Ureter (tissue), 1 donor: Measurements from ENCODE around the gene CADM2. TPM values are rescaled to one million over a fixed set of nuclear protein-coding genes. Genes with fewer than 3 reads are reported as not detected.
"Not testable (repeated sequence)": the region's sequence is repeated elsewhere in the genome, so short reads cannot be mapped to it uniquely, and the experiment has no call there.

ENCODE experiments used
- DNase-seq: peaks from one replicate; pipeline ENCODE4 v3.0.0-alpha.2; 2020; ENCODE audit warnings: low spot score
- total RNA-seq: library from RNA; stranded (reverse); gene quantifications from one replicate; pipeline ENCODE4 v1.2.4, GENCODE V29; 2023
- donor health status: DM: yes; HTN: yes; CAD: no.

Gene CADM2
- total RNA-seq, 1 donor from 2014 or later: 6.9 TPM

DNA sequence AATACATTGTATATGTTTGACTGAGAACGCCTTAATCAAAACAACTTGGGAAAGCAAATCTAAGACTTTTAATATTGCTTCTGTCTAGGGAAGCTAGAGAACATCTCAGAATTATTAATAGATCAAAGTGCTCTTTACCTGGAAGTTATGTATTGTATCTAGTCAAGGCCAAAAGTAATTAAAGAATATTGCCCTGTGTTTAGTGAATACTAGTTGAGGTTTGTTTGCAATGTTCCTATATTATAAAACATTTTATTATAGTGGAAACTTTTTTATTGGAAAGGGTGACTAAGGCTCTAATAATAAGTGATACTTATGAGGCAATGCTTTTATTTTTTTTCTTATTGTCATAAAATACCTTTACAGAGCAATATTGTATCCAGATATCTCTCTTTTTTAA lies 118.2 kb downstream of the CADM2 start:
- no peak for DNase-seq

DNA sequence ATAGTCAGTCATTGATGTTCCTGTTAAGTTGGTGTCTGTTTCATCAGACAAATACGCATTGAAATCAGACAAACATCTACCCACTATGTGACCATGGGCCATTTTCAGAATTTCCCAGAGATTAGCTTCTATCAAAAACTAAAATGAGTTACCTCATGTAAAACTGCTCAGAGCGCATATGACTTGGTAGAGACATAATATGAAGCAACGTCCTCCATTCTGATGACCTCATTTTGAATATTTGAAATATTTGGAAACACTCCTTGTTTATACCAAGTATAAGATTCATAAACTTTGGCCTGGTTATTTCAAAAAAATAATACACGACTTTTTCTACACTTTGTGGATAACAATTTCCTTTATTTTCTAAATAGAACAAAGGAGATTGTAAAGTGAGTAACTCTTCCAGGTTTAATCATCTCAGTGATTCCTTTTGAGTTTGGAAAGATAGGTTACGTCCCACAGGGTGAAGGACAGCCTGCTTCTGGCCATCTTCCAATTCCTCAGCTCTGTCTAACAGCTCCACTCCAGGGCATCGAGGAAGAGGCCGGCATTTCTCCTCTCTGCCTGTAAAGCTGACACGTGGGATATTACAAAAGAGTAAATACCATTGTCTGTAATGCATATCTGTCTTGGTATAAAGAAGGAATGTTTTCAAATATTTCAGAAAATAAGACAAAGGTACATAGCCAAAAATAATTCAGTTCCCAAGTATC lies 122.6 kb downstream of the CADM2 start:
- DNase-seq: no peak

DNA sequence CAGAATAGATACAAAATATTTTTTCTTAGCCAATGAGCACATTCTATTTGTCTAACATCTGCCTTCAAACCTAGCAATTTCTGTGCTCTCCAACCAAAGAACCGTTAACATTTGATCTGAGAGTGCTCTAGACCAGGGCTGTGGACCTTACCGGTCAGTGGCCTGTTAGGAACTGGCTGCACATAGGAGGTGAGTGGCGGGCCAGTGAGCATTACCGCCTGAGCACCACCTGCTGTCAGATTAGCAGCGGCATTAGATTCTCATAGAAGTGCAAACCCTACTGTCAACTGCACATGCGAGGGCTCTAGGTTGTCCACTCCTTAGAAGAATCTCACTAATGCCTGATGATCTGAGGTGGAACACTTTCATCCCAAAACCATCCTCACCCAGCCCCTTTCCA lies 131.7 kb downstream of the CADM2 start:
- no peak for DNase-seq

DNA sequence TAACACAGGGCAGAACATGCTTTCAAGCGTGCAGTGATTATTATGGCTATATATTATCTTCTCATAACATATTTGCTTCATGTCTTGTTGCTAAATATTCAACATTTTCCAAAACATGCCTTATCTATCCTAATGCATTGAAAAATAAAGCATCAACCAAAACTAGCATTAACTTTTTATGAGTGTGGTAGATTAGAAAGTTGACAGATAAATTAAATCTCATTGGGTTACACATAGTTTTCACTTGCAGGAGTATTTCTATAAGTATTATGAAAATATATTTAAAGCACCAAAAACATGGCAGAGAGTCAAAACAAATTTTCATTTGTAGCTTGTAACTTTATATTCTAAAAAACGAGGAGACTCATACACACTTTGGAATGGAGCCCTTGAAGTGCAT lies 141.5 kb downstream of the CADM2 start:
- no peak for DNase-seq

DNA sequence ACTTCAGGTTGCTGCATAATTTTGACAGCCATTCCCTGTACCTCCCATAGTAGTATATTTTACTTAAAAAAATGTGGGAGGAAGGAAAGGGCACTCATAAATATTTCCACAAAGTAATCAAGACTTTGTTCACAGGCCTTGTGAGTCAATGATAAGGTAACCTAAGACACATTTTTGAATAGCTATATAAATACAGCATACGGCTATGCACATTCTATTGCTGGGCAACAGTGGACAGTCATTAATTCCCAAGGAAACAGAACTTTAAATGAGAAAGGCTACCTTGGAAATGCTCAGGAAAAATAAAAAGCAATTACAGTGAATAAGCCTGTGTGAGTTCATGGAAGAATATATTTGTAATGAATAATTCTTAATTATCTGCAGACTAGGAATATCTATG lies 144.0 kb downstream of the CADM2 start:
- DNase-seq: no peak

DNA sequence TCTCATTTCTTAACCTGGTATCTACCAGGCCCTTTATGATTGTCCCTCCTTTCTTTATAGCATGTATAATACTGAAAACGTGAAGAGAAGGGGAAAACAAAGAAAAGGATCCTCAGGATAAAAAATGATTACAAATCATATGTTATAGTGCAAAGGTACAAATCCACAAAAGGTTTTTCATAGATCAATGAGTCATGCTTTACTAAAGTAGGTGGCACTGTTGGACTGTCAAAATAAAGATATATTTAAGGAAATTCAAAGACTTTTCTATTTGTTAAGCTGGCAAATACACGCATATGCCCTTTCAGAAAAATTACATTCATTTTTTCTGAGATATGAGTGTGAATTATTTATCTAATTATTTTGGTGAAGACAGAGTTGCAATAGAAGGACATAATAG lies 151.6 kb downstream of the CADM2 start:
- no peak for DNase-seq

DNA sequence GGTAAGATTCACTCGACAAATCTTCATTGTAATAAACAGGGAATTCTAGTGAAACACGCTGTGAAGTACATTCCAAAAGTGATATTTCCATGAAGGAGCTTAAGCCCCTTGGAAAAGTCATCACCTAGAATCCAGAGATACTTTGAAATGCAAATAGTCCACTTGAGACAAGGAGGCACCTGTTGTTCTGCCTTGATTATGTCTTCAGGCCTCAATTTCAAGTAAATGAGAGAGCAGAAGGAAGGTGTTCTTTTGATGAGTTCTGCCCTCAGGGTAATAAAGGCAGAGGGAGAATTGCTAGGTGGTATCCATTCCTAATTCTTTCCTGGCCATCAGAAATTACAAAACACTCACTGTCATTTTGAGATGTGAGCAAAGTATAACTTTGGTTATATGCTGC lies 162.1 kb downstream of the CADM2 start:
- no peak for DNase-seq

DNA sequence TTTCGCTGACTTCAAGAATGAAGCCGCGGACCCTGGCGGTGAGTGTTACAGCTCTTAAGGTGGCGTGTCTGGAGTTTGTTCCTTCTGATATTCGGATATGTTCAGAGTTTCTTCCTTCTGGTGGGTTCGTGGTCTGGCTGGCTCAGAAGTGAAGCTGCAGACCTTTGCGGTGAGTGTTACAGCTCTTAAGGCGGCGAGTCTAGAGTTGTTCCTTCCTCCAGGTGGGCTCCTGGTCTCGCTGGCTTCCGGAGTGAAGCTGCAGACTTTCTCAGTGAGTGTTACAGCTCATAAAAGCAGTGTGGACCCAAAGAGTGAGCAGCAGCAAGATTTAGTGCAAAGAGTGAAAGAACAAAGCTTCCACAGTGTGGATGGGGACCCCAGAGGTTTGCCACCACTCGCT lies 174.1 kb downstream of the CADM2 start:
- not testable (repeated sequence) for DNase-seq

DNA sequence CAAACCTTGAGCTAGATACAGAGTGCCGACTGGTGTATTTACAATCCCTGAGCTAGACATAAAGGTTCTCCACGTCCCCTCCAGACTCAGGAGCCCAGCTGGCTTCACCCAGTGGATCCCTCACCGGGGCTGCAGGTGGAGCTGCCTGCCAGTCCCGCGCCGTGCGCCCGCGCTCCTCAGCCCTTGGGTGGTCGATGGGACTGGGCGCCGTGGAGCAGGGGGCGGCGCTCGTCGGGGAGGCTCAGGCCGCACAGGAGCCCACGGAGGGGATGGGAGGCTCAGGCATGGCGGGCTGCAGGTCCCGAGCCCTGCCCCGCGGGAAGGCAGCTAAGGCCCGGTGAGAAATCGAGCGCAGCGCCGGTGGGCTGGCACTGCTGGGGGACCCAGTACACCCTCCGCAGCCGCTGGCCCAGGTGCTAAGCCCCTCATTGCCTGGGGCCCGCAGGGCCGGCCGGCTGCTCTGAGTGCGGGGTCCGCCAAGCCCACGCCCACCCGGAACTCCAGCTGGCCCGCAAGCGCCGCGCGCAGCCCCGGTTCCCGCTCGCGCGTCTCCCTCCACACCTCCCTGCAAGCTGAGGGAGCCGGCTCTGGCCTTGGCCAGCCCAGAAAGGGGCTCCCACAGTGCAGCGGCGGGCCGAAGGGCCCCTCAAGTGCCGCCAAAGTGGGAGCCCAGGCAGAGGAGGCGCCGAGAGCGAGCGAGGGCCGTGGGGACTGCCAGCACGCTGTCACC lies 175.1 kb downstream of the CADM2 start:
- DNase-seq: not testable (repeated sequence)

DNA sequence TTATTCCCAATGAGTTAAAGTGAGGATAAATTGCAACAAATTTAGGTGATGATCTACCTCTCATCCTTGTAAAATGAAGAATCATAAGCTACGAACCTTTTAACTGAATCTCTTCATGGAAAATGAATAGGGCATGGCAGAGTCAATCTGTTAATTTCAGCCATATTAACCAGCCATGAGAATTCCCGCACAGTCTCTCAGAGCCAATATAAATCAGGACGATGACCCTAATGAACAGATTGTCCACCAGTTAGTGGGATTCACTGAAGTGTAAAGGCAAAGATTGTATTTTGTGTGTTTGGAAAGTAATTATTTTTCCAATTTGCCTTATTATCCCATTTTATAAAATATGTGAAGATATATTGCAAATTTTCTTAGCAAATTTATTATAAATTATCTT lies 183.8 kb downstream of the CADM2 start:
- DNase-seq: no peak

DNA sequence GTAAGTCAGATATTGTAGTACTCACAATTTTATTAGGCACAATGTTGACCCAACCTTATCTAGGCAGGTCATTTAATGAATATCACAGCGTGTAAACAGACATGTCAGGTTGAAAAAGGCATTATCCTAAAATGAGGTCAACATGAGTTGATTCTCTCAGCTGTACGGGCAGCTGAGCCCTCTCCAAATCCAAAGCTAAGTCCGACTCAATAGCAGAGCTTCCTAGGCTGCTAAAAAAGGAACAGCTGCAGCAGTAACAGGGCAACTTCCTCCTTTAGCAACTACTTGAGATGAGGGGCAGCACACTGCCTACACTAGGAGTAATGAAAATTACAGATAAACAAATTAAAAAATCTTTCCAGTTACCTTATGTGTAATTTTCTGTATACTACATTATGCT lies 189.2 kb downstream of the CADM2 start:
- DNase-seq: no peak

DNA sequence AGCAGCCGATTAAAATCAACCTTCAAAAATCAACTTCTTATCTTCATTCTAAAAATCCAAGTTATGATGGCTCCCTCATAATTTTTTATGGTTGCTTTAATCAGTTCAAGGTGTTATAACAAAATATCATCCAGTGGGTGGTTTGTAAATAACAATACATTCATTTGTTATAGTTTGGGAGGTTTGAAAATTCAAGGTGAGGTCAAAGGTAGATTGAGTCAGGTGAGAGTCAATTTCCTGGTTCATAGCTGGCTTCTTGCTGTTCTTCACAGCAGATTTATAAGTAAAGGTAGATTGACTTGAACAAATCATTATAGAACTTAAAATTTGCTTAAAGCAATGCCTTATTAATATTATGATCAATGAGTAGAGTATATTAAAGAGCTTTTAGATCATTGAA lies 192.8 kb downstream of the CADM2 start:
- DNase-seq: no peak

DNA sequence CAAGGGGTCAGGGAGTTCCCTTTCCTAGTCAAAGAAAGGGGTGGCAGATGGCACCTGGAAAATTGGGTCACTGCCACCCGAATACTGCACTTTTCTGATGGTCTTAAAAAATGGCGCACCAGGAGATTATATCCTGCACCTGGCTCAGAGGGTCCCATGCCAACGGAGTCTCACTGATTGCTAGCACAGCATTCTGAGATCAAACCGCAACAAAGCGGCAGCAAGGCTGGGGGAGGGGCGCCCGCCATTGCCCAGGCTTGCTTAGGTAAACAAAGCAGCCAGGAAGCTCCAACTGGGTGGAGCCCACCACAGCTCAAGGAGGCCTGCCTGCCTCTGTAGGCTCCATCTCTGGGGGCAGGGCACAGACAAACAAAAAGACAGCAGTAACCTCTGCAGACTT lies 194.5 kb downstream of the CADM2 start:
- DNase-seq: not testable (repeated sequence)

DNA sequence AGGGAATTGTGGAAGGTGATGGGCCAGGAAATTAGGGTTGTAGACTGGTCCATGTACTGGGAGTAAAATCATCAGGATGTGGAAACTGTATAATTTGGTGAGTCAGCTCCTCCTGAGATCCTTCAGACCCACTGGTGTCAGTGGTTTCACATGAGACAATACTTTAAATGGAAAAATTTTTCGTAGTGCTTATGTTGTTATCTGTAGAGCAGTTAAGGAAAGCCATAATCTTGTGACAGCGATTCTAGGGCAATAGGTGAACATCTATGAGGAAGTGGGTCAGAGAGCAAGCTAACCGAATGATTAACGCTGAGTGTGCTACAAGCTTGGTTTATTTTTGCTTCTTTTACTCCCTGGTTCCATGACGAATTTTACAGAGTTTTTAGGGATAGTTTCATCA lies 200.6 kb downstream of the CADM2 start:
- DNase-seq: no peak

DNA sequence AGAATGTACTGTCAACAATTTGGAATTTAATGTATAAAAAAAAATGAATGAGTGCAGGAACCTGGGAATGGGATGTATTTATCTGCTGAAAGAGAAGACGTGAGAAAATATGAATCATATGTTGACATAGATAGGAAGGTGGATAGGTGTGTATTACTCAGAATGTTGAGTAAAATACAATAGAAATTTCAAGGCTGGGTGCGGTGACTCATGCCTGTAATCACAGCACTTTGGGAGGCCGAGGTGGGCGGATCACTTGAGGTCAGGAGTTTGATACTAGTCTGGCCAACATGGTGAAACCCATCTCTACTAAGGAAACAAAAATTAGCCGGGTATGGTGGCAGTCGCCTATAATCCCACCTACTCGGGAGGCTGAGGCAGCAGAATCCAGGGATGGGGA lies 202.8 kb downstream of the CADM2 start:
- no peak for DNase-seq

DNA sequence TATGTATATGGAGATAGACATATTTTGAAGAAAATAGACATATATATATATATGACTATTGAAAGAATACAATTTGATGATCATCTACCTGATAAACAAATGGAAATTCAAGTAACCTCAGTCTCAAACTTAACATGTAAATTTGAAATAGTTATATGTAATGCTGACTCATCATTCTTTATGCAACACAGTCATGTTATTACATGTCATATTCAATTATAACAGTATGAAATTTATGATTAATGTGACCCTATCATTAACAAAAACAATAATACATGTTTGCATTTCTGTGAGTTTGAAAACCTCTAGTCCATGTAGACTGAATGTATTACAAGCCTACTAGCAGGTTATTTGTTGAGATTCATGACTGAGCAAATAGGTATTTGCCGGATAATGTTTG lies 204.1 kb downstream of the CADM2 start:
- no peak for DNase-seq

DNA sequence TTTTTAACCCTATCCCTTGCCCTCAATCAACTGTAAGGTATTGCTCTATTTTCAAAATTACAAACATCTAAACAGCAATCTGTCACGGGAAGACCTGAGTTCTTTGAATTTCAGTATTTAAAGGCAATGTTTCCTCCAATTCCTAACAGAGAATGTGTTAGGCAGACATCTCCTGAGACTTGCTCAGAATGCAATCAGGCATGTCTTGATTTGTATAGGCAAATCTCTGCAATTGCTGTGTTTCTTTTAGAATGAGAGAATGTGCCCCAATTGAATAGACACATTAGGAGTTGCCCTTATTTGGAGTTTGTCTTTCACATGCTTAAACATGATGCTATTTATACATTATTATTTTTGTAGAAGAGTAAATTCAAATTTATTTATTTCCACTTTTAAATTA lies 205.6 kb downstream of the CADM2 start:
- DNase-seq: no peak

DNA sequence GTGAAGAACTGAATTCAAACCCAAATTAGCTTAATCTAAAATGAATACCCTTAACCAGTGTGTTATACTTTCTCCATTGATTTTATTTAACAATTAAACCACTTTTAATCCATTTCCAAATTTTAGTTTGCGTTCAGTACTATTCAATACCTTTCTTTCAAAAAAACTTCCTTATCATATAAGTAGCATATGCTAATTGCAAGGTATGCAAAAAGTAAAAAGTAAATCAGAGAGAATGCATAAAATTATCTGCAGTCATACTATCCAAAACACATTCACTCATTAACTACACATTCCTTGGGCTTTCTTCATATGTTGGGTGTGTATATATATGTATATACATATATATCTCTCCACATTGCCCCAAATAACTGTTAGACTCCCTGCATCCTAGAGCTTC lies 208.8 kb downstream of the CADM2 start:
- no peak for DNase-seq

DNA sequence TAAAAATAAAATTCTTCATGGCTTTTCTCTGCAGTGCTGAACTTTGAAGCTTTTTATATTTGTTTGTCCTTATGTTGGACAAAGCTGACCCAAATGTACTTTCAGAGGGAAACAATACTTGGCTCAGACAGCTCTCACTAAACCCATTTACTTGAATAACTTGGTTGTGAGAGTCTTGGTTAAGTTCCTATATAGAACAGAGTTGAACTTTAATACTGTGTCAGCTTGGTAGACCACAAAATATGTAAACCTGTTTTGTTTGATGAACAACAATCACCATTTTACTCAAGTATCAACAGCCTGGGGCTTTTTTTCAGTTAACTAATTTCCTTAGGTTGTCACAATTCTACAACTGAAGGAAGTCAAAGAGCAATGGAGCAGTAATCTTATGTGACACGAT lies 211.9 kb downstream of the CADM2 start:
- DNase-seq: no peak

DNA sequence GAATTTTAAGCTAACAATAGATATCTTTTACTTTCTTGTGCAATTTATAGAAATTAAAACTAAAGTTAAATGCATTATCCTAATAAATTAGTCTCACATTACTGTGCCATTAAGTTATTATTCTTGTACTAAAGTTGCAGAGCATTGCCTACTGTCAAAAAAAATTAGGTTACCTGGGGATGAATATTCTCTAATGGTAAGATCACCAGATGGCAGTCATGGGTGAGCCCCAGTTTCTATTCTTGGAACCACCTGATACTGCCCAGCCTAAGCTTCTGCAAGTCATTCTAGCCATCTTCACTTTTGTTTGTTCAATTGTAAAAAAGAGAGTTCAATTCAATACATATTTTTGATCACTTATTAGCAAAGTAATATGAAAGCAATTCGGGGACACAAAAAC lies 213.2 kb downstream of the CADM2 start:
- no peak for DNase-seq

DNA sequence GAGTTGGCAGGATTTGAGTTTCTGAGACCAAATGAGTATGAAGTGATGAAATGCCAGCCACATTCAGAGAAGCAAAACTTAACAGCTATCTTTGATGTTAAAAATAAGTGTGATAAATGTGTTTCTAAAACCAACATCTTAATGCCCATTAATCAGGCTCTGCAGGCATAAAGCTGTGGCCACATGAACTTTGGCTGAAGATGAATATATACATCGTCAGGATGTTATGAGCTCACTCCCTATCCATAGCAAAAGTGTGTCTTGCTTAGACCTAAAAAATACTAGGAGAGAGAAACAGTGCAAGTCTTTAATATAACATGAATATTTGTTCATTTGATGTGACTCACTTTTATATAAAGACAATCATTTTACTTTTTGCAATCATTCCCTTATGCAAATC lies 218.0 kb downstream of the CADM2 start:
- DNase-seq: no peak

DNA sequence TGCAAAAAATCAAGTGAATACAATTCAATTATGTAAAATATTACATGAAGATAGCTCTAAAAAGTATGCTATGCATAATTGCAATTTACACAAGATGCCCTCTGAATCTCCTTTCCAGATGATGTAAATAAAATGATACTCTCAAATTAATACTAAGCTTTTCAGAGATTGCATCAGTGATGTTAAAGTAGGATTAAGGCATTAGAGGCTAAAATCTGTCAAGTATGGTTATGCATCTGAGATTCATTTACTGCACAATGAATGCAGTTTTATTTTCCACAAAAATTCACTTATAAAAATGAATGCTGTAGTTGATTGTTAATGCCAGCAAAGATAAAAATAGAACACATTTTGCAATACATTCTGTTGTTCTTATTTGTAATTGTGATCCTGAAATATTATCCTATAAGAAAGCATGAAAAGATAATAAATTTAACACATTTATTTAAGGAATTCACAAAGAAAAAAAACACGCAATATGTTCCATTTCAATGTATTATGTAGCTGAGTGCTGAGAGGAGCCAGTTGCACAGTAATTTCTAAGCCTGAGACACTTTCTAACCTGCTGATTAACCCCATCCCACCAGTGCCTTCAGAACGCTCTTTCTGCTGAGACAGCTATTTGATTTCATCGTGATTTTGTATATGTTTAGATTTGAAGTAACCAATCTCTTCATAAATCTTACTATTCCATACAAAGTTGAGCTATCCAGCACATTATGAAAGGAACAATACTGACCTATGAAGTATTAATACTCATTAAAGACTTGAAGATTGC lies 224.4 kb downstream of the CADM2 start:
- DNase-seq: no peak

DNA sequence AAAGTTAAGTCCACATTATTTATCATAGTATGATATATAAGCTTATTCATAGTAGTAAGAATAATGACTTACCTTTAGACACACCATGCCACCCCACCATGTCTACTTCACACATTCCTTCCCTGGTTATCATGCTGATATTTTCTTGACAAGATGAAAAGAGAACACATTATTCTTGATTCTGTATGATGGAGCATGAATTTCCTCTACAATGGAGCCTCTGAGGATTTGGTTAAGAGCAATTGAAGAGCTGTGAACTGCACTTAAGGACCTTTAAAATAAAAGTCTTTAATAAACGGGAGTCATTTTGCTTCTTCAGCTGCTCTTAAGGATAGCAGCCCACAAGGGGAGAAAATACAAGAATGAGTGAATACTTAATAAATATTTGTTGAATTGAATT lies 226.7 kb downstream of the CADM2 start:
- no peak for DNase-seq
